Measurements from ENCODE around the gene TSFM.

DNA sequence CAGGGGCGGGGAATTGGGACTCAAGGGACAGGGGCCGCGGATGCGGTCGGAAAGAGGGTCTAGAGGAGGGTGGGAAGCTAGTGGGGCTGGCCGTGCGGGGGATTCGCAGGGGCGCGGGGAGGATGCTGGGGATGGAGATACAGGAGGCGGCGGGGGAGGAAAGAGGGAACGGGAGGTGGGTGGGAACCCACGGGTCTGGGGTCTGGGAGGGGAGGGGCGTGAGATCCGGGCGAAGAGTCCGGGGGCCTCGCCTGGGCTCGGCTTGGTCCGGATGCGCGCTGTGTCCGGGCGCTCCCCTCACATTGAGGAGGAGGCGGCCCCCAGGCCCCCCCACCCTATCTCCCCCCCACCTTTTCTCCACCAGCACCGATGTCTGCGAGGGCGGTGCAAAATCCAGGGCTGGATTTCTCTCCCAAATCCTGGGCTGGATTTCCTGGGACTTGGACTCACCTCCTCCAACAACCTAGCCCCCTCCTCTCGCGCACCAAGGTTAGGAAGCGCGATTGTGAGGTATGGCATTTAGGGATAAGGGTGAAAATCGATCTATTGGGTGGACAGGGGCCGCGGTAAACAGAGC lies 43.8 kb upstream of the TSFM start, which contains the start of gene AGAP2:
- TF ChIP-seq EZH2 (IDR thresholded peaks at IDR 0.05; ENCODE audit: borderline replicate concordance, low read depth, low read length, poor library complexity, severe bottlenecking) (no peak), CTCF (conservative IDR thresholded peaks at IDR 0.05; ENCODE audit: low read depth, low read length) (no peak)

All from A673 (cell line).